Smooth muscle cell (in vitro differentiated cells): ENCODE results near the gene CLCN2. TPM values are rescaled to one million over a fixed set of nuclear protein-coding genes. Genes with fewer than 3 reads are reported as not detected.

ENCODE experiments used
- DNase-seq: peaks from one replicate; lab custom pipeline; 2025; ENCODE audit not compliant: unreplicated experiment; lab: John Stamatoyannopoulos, UW
- H2AFZ ChIP-seq: fragments of 200-600 bp; sonication (generic); 2 replicates; pipeline ENCODE4 v1.6.0; 2016; ENCODE audit warnings: antibody characterized with exemption, low read depth, mild to moderate bottlenecking
- H3F3A ChIP-seq: fragments of 200-600 bp; sonication (generic); 2 replicates; pipeline ENCODE4 v1.6.0; 2017; ENCODE audit warnings: antibody characterized with exemption, low read depth
- H3K27ac ChIP-seq: fragments of 200-600 bp; sonication (generic); 2 replicates; pipeline ENCODE4 v1.5.1; 2016; ENCODE audit warnings: low read depth, mild to moderate bottlenecking
- H3K27me3 ChIP-seq: fragments of 200-600 bp; sonication (generic); 2 replicates; pipeline ENCODE4 v1.6.1; 2016; ENCODE audit warnings: low read depth, mild to moderate bottlenecking
- H3K36me3 ChIP-seq: fragments of 200-600 bp; sonication (generic); 2 replicates; pipeline ENCODE4 v1.5.1; 2016; ENCODE audit warnings: low read depth
- H3K4me1 ChIP-seq: fragments of 200-600 bp; sonication (generic); 2 replicates; pipeline ENCODE4 v1.5.1; 2016; ENCODE audit warnings: low read depth
- H3K4me2 ChIP-seq: fragments of 200-600 bp; sonication (generic); 2 replicates; pipeline ENCODE4 v1.6.0; 2016; ENCODE audit warnings: mild to moderate bottlenecking
- H3K4me3 ChIP-seq: fragments of 200-600 bp; sonication (generic); 2 replicates; pipeline ENCODE4 v1.5.1; 2016; ENCODE audit warnings: mild to moderate bottlenecking
- H3K79me2 ChIP-seq: fragments of 200-600 bp; sonication (generic); 2 replicates; pipeline ENCODE4 v1.6.0; 2016; ENCODE audit warnings: low read depth, mild to moderate bottlenecking
- H3K9ac ChIP-seq: fragments of 200-600 bp; sonication (generic); 2 replicates; pipeline ENCODE4 v1.6.0; 2016; ENCODE audit warnings: low read depth
- H3K9me3 ChIP-seq: fragments of 200-600 bp; sonication (generic); replicated peaks from 2 replicates; pipeline ENCODE4 v1.5.1; 2016; ENCODE audit warnings: low read depth
- H4K20me1 ChIP-seq: fragments of 200-600 bp; sonication (generic); 2 replicates; pipeline ENCODE4 v1.6.0; 2016; ENCODE audit warnings: low read depth
- WGBS: methylation state at CpG from one replicate; pipeline ENCODE4 v1.1.7; 2016; ENCODE audit warnings: low lambda C conversion rate; 5-methylcytosine and 5-hydroxymethylcytosine counted together
- polyA plus RNA-seq: library from polyadenylated mRNA; unstranded; fragments of >200 nt; fragmentation: Nextera tagmentation; extraction: Ambion mirVana; gene quantifications from 2 replicates; pipeline ENCODE4 v1.2.1, GENCODE V29; 2016
- total RNA-seq: library from RNA; depleted of rRNA; stranded (reverse); fragments of >200 nt; gene quantifications from 2 replicates; pipeline ENCODE4 v1.2.3, GENCODE V29; 2014
- TF ChIP-seq, protein P1 (sequence below): fragments of 200-600 bp; sonication (generic); IDR thresholded peaks from 2 replicates; pipeline ENCODE4 v1.5.1; 2017; ENCODE audit warnings: borderline replicate concordance, mild to moderate bottlenecking, antibody characterized with exemption; ENCODE audit not compliant: insufficient read depth, poor library complexity, severe bottlenecking

The CLCN2 gene
- total and polyA plus RNA-seq, 2 experiments from 2014 or later: 4.1 to 4.5 TPM

DNA sequence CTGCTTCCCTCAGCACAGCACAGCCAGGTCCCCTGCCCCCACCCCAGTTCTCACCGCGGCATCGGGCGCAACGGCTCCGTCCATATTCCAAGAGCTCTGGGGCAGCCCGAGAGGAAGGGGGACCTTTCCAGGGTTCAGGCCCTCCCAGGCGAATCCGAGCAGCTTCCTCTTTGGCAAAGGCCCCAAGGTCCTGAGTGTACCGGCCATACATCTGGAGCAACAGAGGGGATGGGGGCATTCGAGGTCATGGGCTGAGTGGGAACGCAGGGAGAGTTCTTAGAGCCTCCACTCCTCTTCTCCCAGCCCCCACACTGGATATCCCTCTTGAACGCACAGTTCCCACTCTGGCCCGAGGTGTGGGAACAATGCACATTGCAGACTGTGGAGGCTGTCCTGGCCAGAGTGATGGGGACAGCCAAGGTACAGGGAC lies 2.5 kb downstream of the CLCN2 start:
- peaks cover 12% of the 10 kb centered on the region for H3K79me2 ChIP-seq
- H3K27ac ChIP-seq: no peak overlapping the region
- H4K20me1 ChIP-seq: no peaks in the 10 kb centered on the region
- no peaks in the 10 kb centered on the region for H3K36me3 ChIP-seq
- H3K9me3 ChIP-seq: no peaks in the 10 kb centered on the region
- DNase-seq: no peak
- H3K27me3 ChIP-seq: no peaks in the 10 kb centered on the region
- H3K4me2 ChIP-seq: no peak overlapping the region
- peaks cover 11% of the 10 kb centered on the region for H3K4me1 ChIP-seq
- H3K4me3 ChIP-seq: no peak overlapping the region
- 94% methylated on average over 14 of the region's 14 CpGs for WGBS
- H3K9ac ChIP-seq: no peak overlapping the region
- H3F3A ChIP-seq: peaks cover 6% of the 10 kb centered on the region
- TF ChIP-seq, protein P1, sequence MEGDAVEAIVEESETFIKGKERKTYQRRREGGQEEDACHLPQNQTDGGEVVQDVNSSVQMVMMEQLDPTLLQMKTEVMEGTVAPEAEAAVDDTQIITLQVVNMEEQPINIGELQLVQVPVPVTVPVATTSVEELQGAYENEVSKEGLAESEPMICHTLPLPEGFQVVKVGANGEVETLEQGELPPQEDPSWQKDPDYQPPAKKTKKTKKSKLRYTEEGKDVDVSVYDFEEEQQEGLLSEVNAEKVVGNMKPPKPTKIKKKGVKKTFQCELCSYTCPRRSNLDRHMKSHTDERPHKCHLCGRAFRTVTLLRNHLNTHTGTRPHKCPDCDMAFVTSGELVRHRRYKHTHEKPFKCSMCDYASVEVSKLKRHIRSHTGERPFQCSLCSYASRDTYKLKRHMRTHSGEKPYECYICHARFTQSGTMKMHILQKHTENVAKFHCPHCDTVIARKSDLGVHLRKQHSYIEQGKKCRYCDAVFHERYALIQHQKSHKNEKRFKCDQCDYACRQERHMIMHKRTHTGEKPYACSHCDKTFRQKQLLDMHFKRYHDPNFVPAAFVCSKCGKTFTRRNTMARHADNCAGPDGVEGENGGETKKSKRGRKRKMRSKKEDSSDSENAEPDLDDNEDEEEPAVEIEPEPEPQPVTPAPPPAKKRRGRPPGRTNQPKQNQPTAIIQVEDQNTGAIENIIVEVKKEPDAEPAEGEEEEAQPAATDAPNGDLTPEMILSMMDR: no peak
- H2AFZ ChIP-seq: no peak overlapping the region

DNA sequence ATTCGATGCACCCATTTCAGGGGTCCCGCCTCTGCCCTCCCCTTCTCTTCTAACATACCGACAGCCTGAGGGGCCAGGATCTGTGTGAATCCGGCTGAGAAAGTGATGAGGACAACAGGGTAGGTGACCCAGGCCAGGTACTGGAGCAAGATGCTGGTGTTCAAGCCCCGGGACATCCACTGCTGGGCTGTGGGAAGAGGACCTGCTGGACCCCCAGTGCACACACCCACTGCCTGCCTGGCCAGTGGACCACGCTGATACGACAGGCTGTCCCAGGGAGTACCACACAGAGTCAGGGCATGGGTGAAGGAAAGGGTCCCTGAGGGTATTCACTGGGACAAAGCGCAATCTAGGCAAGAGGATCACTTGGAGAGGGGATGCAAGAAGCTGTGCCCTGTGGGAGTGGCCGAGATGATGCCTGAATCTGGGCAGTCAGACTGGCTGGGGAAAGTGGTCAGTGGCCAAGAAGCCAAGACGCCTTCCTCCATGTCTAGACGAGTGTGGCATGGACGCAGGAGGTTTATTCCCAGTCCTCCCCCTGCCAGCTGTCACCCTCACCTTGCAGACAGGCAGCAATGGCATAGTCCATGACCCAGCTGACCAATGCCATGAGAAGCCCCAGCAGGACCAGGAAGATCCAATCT lies 3.2 kb downstream of the CLCN2 start:
- no peak overlapping the region for H3K9ac ChIP-seq
- H3K79me2 ChIP-seq: peaks cover 6% of the 10 kb centered on the region
- H3F3A ChIP-seq: peaks cover 6% of the 10 kb centered on the region
- no peak for DNase-seq
- H3K4me1 ChIP-seq: peaks cover 8% of the 10 kb centered on the region
- H3K9me3 ChIP-seq: no peaks in the 10 kb centered on the region
- 94% methylated on average over 12 of the region's 12 CpGs for WGBS
- no peaks in the 10 kb centered on the region for H4K20me1 ChIP-seq
- no peaks in the 10 kb centered on the region for H3K27me3 ChIP-seq
- H3K4me2 ChIP-seq: no peak overlapping the region
- H2AFZ ChIP-seq: no peak overlapping the region
- no peaks in the 10 kb centered on the region for H3K36me3 ChIP-seq
- no peak overlapping the region for H3K4me3 ChIP-seq
- H3K27ac ChIP-seq: no peak overlapping the region
- TF ChIP-seq, protein P1: no peak

- H3K4me1 ChIP-seq: peaks cover 8% of the 10 kb centered on the region
- TF ChIP-seq, protein P1: no peak
- H3K27ac ChIP-seq: no peak overlapping the region
- DNase-seq: no peak
- H3K4me2 ChIP-seq: no peak overlapping the region
- H3F3A ChIP-seq: peaks cover 6% of the 10 kb centered on the region
- H3K9me3 ChIP-seq: no peaks in the 10 kb centered on the region
- no peaks in the 10 kb centered on the region for H4K20me1 ChIP-seq
- no peak overlapping the region for H3K9ac ChIP-seq
- H3K4me3 ChIP-seq: no peak overlapping the region
- H2AFZ ChIP-seq: no peak overlapping the region
- peaks cover 6% of the 10 kb centered on the region for H3K79me2 ChIP-seq
- whole genome bisulfite sequencing: 97% methylated on average over 24 of the region's 24 CpGs
- H3K27me3 ChIP-seq: no peaks in the 10 kb centered on the region
- no peaks in the 10 kb centered on the region for H3K36me3 ChIP-seq
Measured at GRCh38 chr3:184357248-184358123, 3.9 kb downstream of the CLCN2 start.
